ENCODE data around the gene C1orf21.

Gene C1orf21

GRCh38 chr1:184617433-184618029, 230.7 kb downstream of the C1orf21 start:
- Histone ChIP-seq H3K9ac (no peak overlapping the region), H3K4me1 (no peaks in the 10 kb centered on the region), H3K4me3 (ENCODE audit: low read depth, low read length) (no peak overlapping the region), H2AFZ (no peak overlapping the region), H3K79me2 (no peaks in the 10 kb centered on the region), H3K36me3 (ENCODE audit: control insufficient read depth, insufficient read depth, low read length) (no peaks in the 10 kb centered on the region), H3K4me2 (ENCODE audit: low read length) (no peak overlapping the region), H3K27ac (no peak overlapping the region), H3K27me3 (ENCODE audit: control insufficient read depth, insufficient read depth, low read length) (no peaks in the 10 kb centered on the region), H3K9me3 (ENCODE audit: control insufficient read depth, low read length) (no peaks in the 10 kb centered on the region)
- no peak for TF ChIP-seq CTCF (IDR thresholded peaks at IDR 0.05)

- Histone ChIP-seq H3K9ac (no peak overlapping the region), H3K4me2 (ENCODE audit: low read length) (no peak overlapping the region), H3K27ac (no peak overlapping the region), H3K79me2 (no peaks in the 10 kb centered on the region), H3K4me3 (ENCODE audit: low read depth, low read length) (no peak overlapping the region), H3K4me1 (no peaks in the 10 kb centered on the region), H2AFZ (no peak overlapping the region), H3K27me3 (ENCODE audit: control insufficient read depth, insufficient read depth, low read length) (no peaks in the 10 kb centered on the region), H3K36me3 (ENCODE audit: control insufficient read depth, insufficient read depth, low read length) (no peaks in the 10 kb centered on the region), H3K9me3 (ENCODE audit: control insufficient read depth, low read length) (no peaks in the 10 kb centered on the region)
- TF ChIP-seq CTCF (IDR thresholded peaks at IDR 0.05), result no peak
Observed at GRCh38 chr1:184618851-184619250, 232.0 kb downstream of the C1orf21 start.

GRCh38 chr1:184620469-184620868, 233.6 kb downstream of the C1orf21 start:
- Histone ChIP-seq H3K27ac (peak overlapping the region; percentile 24), H3K27me3 (ENCODE audit: control insufficient read depth, insufficient read depth, low read length) (no peaks in the 10 kb centered on the region), H2AFZ (no peak overlapping the region), H3K9ac (no peak overlapping the region), H3K36me3 (ENCODE audit: control insufficient read depth, insufficient read depth, low read length) (no peaks in the 10 kb centered on the region), H3K4me2 (ENCODE audit: low read length) (no peak overlapping the region), H3K9me3 (ENCODE audit: control insufficient read depth, low read length) (no peaks in the 10 kb centered on the region), H3K4me3 (ENCODE audit: low read depth, low read length) (no peak overlapping the region), H3K4me1 (no peaks in the 10 kb centered on the region), H3K79me2 (no peaks in the 10 kb centered on the region)
- TF ChIP-seq CTCF (IDR thresholded peaks at IDR 0.05), result no peak

- Histone ChIP-seq H3K4me2 (ENCODE audit: low read length) (no peak overlapping the region), H3K79me2 (no peaks in the 10 kb centered on the region), H3K27me3 (ENCODE audit: control insufficient read depth, insufficient read depth, low read length) (no peaks in the 10 kb centered on the region), H3K9me3 (ENCODE audit: control insufficient read depth, low read length) (no peaks in the 10 kb centered on the region), H2AFZ (no peak overlapping the region), H3K4me3 (ENCODE audit: low read depth, low read length) (no peak overlapping the region), H3K27ac (peak overlapping the region; percentile 56), H3K4me1 (no peaks in the 10 kb centered on the region), H3K36me3 (ENCODE audit: control insufficient read depth, insufficient read depth, low read length) (no peaks in the 10 kb centered on the region), H3K9ac (no peak overlapping the region)
- TF ChIP-seq CTCF (IDR thresholded peaks at IDR 0.05), result no peak
Observed at GRCh38 chr1:184621260-184621659, 234.4 kb downstream of the C1orf21 start.

- Histone ChIP-seq H3K79me2 (no peaks in the 10 kb centered on the region), H3K4me3 (ENCODE audit: low read depth, low read length) (no peak overlapping the region), H3K4me1 (no peaks in the 10 kb centered on the region), H3K27me3 (ENCODE audit: control insufficient read depth, insufficient read depth, low read length) (no peaks in the 10 kb centered on the region), H3K27ac (peak overlapping the region; percentile 56), H3K36me3 (ENCODE audit: control insufficient read depth, insufficient read depth, low read length) (no peaks in the 10 kb centered on the region), H3K4me2 (ENCODE audit: low read length) (no peak overlapping the region), H3K9me3 (ENCODE audit: control insufficient read depth, low read length) (no peaks in the 10 kb centered on the region), H3K9ac (no peak overlapping the region), H2AFZ (no peak overlapping the region)
- TF ChIP-seq CTCF (IDR thresholded peaks at IDR 0.05), result no peak
Observed at GRCh38 chr1:184622136-184622823, 235.5 kb downstream of the C1orf21 start.

All from parathyroid adenoma (tissue), 2 donors.